ENCODE results near the gene AFF3. TPM values are rescaled to one million over a fixed set of nuclear protein-coding genes. Genes with fewer than 3 reads are reported as not detected.

The AFF3 gene
- total RNA-seq, 5 donors from 2014 or later (not counting 1 experiment from before 2014, with no cell fraction given) = 9.9 to 23.5 (median 11.5) TPM

GRCh38 chr2:100018341-100019193, 123.8 kb downstream of the AFF3 start:
- Mint-ChIP-seq H3K27ac (no peak overlapping the region), H3K4me3 (no peak overlapping the region), H3K9me3 (no peaks in the 10 kb centered on the region), H3K27me3 (no peaks in the 10 kb centered on the region), H3K4me1 (no peaks in the 10 kb centered on the region), H3K36me3 (no peaks in the 10 kb centered on the region)
- ATAC-seq (replicated peaks in 1 of 4) = no peak
- Histone ChIP-seq H3K27me3 (replicated peaks in 1 of 2; ENCODE audit: control insufficient read depth in 2 of 2, extremely low read depth in 1 of 2, insufficient read depth in 2 of 2, low read length in 1 of 2) (peaks cover 0 to 4% of the 10 kb centered on the region in 2 experiments), H3K9me3 (no peaks in the 10 kb centered on the region), H3K4me1 (ENCODE audit: control insufficient read depth in 1 of 2, extremely low read depth in 1 of 2, insufficient read depth in 2 of 2, low read length in 2 of 2) (peaks cover 0 to 3% of the 10 kb centered on the region in 2 experiments), H3K36me3 (ENCODE audit: control insufficient read depth in 2 of 2, extremely low read depth in 1 of 2, insufficient read depth in 1 of 2, low read length in 1 of 2) (no peaks in the 10 kb centered on the region), H3K27ac (ENCODE audit: low read length) (no peak overlapping the region), H3K4me3 (ENCODE audit: control insufficient read depth in 1 of 2, extremely low read depth in 1 of 2, low read length in 1 of 2) (no peak overlapping the region)
- POLR2A ChIA-PET = interaction anchor here in 1 of 2 donors (0.6 kb wide), 1 partner anchor 151 kb away, joined by 8 read pairs; no protein-coding TSS in a partner anchor
- CTCF ChIA-PET = no interaction called here
- no peak for DNase-seq
- WGBS (ENCODE audit: insufficient coverage) = 100% methylated on average over 2 of the region's 9 CpGs

DNA sequence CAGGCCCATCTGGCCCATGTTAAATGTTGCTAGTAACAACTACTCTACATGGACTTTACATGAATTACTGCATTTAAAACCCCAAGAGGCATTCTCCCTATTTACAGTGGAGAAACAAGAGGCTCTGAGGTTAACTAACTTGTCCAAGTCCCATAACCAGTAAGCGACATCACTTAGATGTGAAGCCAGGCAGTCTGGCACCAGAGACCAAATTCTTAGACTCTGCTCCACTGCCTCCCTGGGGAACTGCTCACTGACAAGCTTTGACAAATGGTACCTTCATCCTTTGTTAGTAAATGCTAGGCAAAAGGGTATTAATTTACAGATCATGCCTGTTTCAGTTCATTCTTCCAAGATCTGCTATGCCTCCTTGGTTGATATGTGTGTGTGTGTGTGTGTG, 124.8 kb downstream of the AFF3 start:
- no peaks in the 10 kb centered on the region for H3K27me3 Mint-ChIP-seq
- no peaks in the 10 kb centered on the region for H3K36me3 Mint-ChIP-seq
- no peak overlapping the region for H3K27ac Mint-ChIP-seq
- no peak for ATAC-seq (replicated peaks in 1 of 4)
- H3K4me3 Mint-ChIP-seq = no peak overlapping the region
- no peaks in the 10 kb centered on the region for H3K9me3 Mint-ChIP-seq
- Histone ChIP-seq H3K36me3 (ENCODE audit: control insufficient read depth in 2 of 2, extremely low read depth in 1 of 2, insufficient read depth in 1 of 2, low read length in 1 of 2) (no peaks in the 10 kb centered on the region), H3K27ac (ENCODE audit: low read length) (no peak overlapping the region), H3K4me3 (ENCODE audit: control insufficient read depth in 1 of 2, extremely low read depth in 1 of 2, low read length in 1 of 2) (no peak overlapping the region), H3K4me1 (ENCODE audit: control insufficient read depth in 1 of 2, extremely low read depth in 1 of 2, insufficient read depth in 2 of 2, low read length in 2 of 2) (peaks cover 0 to 3% of the 10 kb centered on the region in 2 experiments), H3K27me3 (replicated peaks in 1 of 2; ENCODE audit: control insufficient read depth in 2 of 2, extremely low read depth in 1 of 2, insufficient read depth in 2 of 2, low read length in 1 of 2) (peaks cover 0 to 4% of the 10 kb centered on the region in 2 experiments), H3K9me3 (no peaks in the 10 kb centered on the region)
- DNase-seq = no peak
- WGBS (ENCODE audit: insufficient coverage) = 100% methylated on average over 1 of the region's 1 CpG
- CTCF ChIA-PET = no interaction called here
- POLR2A ChIA-PET = no interaction called here
- no peaks in the 10 kb centered on the region for H3K4me1 Mint-ChIP-seq

- no peak overlapping the region for H3K4me3 ChIP-seq (ENCODE audit: control insufficient read depth in 1 of 2, extremely low read depth in 1 of 2, low read length in 1 of 2)
- CTCF ChIA-PET = no interaction called here
- no peaks in the 10 kb centered on the region for H3K36me3 Mint-ChIP-seq
Observed at GRCh38 chr2:100016756-100017155, 125.6 kb downstream of the AFF3 start.

GRCh38 chr2:100015849-100016248, 126.5 kb downstream of the AFF3 start:
- DNase-seq = no peak
- Mint-ChIP-seq H3K36me3 (no peaks in the 10 kb centered on the region), H3K4me3 (no peak overlapping the region), H3K27me3 (no peaks in the 10 kb centered on the region), H3K9me3 (no peaks in the 10 kb centered on the region), H3K4me1 (no peaks in the 10 kb centered on the region), H3K27ac (no peak overlapping the region)
- peaks cover 0 to 4% of the 10 kb centered on the region in 2 experiments for H3K27me3 ChIP-seq (replicated peaks in 1 of 2; ENCODE audit: control insufficient read depth in 2 of 2, extremely low read depth in 1 of 2, insufficient read depth in 2 of 2, low read length in 1 of 2)
- WGBS (ENCODE audit: insufficient coverage) = 94% methylated on average over 3 of the region's 3 CpGs
- H3K4me1 ChIP-seq (ENCODE audit: control insufficient read depth in 1 of 2, extremely low read depth in 1 of 2, insufficient read depth in 2 of 2, low read length in 2 of 2) = no peaks in the 10 kb centered on the region
- ATAC-seq (replicated peaks in 1 of 4) = no peak
- CTCF ChIA-PET = no interaction called here
- H3K4me3 ChIP-seq (ENCODE audit: control insufficient read depth in 1 of 2, extremely low read depth in 1 of 2, low read length in 1 of 2) = no peak overlapping the region
- H3K27ac ChIP-seq (ENCODE audit: low read length) = no peak overlapping the region
- no peaks in the 10 kb centered on the region for H3K9me3 ChIP-seq
- peaks cover 0 to 2% of the 10 kb centered on the region in 2 donors for H3K36me3 ChIP-seq (ENCODE audit: control insufficient read depth in 2 of 2, extremely low read depth in 1 of 2, insufficient read depth in 1 of 2, low read length in 1 of 2)
- POLR2A ChIA-PET = no interaction called here

More at GRCh38 chr2:100016756-100017155, 125.6 kb downstream of the AFF3 start:
- H3K36me3 ChIP-seq (ENCODE audit: control insufficient read depth in 2 of 2, extremely low read depth in 1 of 2, insufficient read depth in 1 of 2, low read length in 1 of 2) = no peaks in the 10 kb centered on the region
- Mint-ChIP-seq H3K4me3 (no peak overlapping the region), H3K27ac (no peak overlapping the region), H3K4me1 (no peaks in the 10 kb centered on the region), H3K9me3 (no peaks in the 10 kb centered on the region), H3K27me3 (no peaks in the 10 kb centered on the region)
- H3K4me1 ChIP-seq (ENCODE audit: control insufficient read depth in 1 of 2, extremely low read depth in 1 of 2, insufficient read depth in 2 of 2, low read length in 2 of 2) = peaks cover 0 to under 1% of the 10 kb centered on the region in 2 experiments
- no peak overlapping the region for H3K27ac ChIP-seq (ENCODE audit: low read length)
- POLR2A ChIA-PET = no interaction called here
- DNase-seq = no peak
- 78% methylated on average over 3 of the region's 3 CpGs for WGBS (ENCODE audit: insufficient coverage)
- H3K9me3 ChIP-seq = no peaks in the 10 kb centered on the region
- H3K27me3 ChIP-seq (replicated peaks in 1 of 2; ENCODE audit: control insufficient read depth in 2 of 2, extremely low read depth in 1 of 2, insufficient read depth in 2 of 2, low read length in 1 of 2) = peaks cover 0 to 4% of the 10 kb centered on the region in 2 experiments
- ATAC-seq (replicated peaks in 1 of 4) = no peak

- CTCF ChIA-PET = no interaction called here
- Mint-ChIP-seq H3K36me3 (no peaks in the 10 kb centered on the region), H3K27me3 (no peaks in the 10 kb centered on the region), H3K4me1 (no peaks in the 10 kb centered on the region), H3K4me3 (no peak overlapping the region), H3K9me3 (no peaks in the 10 kb centered on the region), H3K27ac (no peak overlapping the region)
- no peak overlapping the region for H3K27ac ChIP-seq (ENCODE audit: low read length)
- no CpG with 5 or more reads among the region's 5 CpGs for WGBS (ENCODE audit: insufficient coverage)
- H3K4me1 ChIP-seq (ENCODE audit: control insufficient read depth in 1 of 2, extremely low read depth in 1 of 2, insufficient read depth in 2 of 2, low read length in 2 of 2) = no peaks in the 10 kb centered on the region
- H3K36me3 ChIP-seq (ENCODE audit: control insufficient read depth in 2 of 2, extremely low read depth in 1 of 2, insufficient read depth in 1 of 2, low read length in 1 of 2) = peaks cover 0 to 2% of the 10 kb centered on the region in 2 donors
- DNase-seq = no peak
- H3K9me3 ChIP-seq = no peaks in the 10 kb centered on the region
- H3K27me3 ChIP-seq (replicated peaks in 1 of 2; ENCODE audit: control insufficient read depth in 2 of 2, extremely low read depth in 1 of 2, insufficient read depth in 2 of 2, low read length in 1 of 2) = no peaks in the 10 kb centered on the region
- H3K4me3 ChIP-seq (ENCODE audit: control insufficient read depth in 1 of 2, extremely low read depth in 1 of 2, low read length in 1 of 2) = no peak overlapping the region
- POLR2A ChIA-PET = no interaction called here
- ATAC-seq (replicated peaks in 1 of 4) = no peak
Observed at GRCh38 chr2:100013892-100014677, 128.3 kb downstream of the AFF3 start.

DNA sequence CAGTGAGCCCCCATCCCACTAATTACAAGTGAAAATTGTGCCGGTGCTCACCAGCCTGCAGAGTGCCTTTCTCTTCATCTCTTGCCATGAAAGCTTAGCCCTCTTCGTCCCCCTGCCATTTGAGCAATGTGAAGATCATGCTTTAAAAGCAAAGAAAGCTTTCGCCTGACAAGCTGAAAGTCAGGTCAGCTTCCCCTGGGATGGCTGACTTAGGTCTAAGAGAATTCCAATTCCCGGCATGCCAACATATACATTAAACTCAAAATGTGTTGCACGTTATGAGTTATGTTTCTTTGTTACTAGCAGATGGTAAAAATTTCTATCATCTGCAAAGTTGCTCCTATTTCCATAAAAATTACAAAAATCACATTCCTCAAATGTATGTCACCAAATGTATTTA, 129.8 kb downstream of the AFF3 start:
- Mint-ChIP-seq H3K4me1 (no peaks in the 10 kb centered on the region), H3K27me3 (no peaks in the 10 kb centered on the region), H3K27ac (no peak overlapping the region), H3K36me3 (peaks cover 8% of the 10 kb centered on the region), H3K9me3 (no peaks in the 10 kb centered on the region), H3K4me3 (no peak overlapping the region)
- H3K27me3 ChIP-seq (replicated peaks in 1 of 2; ENCODE audit: control insufficient read depth in 2 of 2, extremely low read depth in 1 of 2, insufficient read depth in 2 of 2, low read length in 1 of 2) = no peaks in the 10 kb centered on the region
- POLR2A ChIA-PET = no interaction called here
- no peaks in the 10 kb centered on the region for H3K4me1 ChIP-seq (ENCODE audit: control insufficient read depth in 1 of 2, extremely low read depth in 1 of 2, insufficient read depth in 2 of 2, low read length in 2 of 2)
- no peak overlapping the region for H3K4me3 ChIP-seq (ENCODE audit: control insufficient read depth in 1 of 2, extremely low read depth in 1 of 2, low read length in 1 of 2)
- no peak overlapping the region for H3K27ac ChIP-seq (ENCODE audit: low read length)
- H3K36me3 ChIP-seq (ENCODE audit: control insufficient read depth in 2 of 2, extremely low read depth in 1 of 2, insufficient read depth in 1 of 2, low read length in 1 of 2) = peaks cover 0 to 2% of the 10 kb centered on the region in 2 donors
- ATAC-seq (replicated peaks in 1 of 4) (no peak), DNase-seq (no peak)
- no peaks in the 10 kb centered on the region for H3K9me3 ChIP-seq
- 82% methylated on average over 2 of the region's 5 CpGs for WGBS (ENCODE audit: insufficient coverage)
- CTCF ChIA-PET = no interaction called here

Data from T-cell (primary cell).